Right lung (tissue), 5 donors: Measurements from ENCODE around the gene CDK5RAP2. TPM values are rescaled to one million over a fixed set of nuclear protein-coding genes. Genes with fewer than 3 reads are reported as not detected.
"Not testable (repeated sequence)": the region's sequence is repeated elsewhere in the genome, so short reads cannot be mapped to it uniquely, and the experiment has no call there.

Experiments
- DNase-seq, 2 donors: peaks; one replicate each; pipeline ENCODE4 v3.0.0-alpha.2; 2013
- polyA plus RNA-seq, 5 donors: library from polyadenylated mRNA; unstranded; fragments of 120-200 nt; gene quantifications; one replicate each; pipeline versions ENCODE4 v1.2.1 to v1.2.3, GENCODE V29; 2013; ENCODE audit warnings: inconsistent platforms in 1 of 5, low replicate concordance in 1 of 5; ENCODE audit not compliant: insufficient read length in 5 of 5, insufficient read depth in 1 of 5

CDK5RAP2 gene
- polyA plus RNA-seq, 5 donors, result 51.7 to 75.6 (median 68.1) TPM

GRCh38 chr9:120545701-120546550, 34.0 kb downstream of the CDK5RAP2 start:
- DNase-seq, result no peak

- no peak for DNase-seq
Measured at GRCh38 chr9:120544441-120544840, 35.5 kb downstream of the CDK5RAP2 start.

- no peak for DNase-seq
Measured at GRCh38 chr9:120542701-120543490, 37.1 kb downstream of the CDK5RAP2 start.

GRCh38 chr9:120541921-120542320, 38.0 kb downstream of the CDK5RAP2 start:
- no peak for DNase-seq

- DNase-seq, result no peak
Measured at GRCh38 chr9:120539951-120540350, 40.0 kb downstream of the CDK5RAP2 start.

GRCh38 chr9:120538339-120538738, 41.6 kb downstream of the CDK5RAP2 start:
- no peak for DNase-seq

GRCh38 chr9:120536949-120537640, 42.9 kb downstream of the CDK5RAP2 start:
- no peak for DNase-seq

GRCh38 chr9:120536094-120536493, 43.9 kb downstream of the CDK5RAP2 start:
- no peak for DNase-seq

- DNase-seq, result no peak
Measured at GRCh38 chr9:120534266-120534665, 45.7 kb downstream of the CDK5RAP2 start.

- DNase-seq, result no peak
Measured at GRCh38 chr9:120532891-120533290, 47.1 kb downstream of the CDK5RAP2 start.

GRCh38 chr9:120532475-120532874, 47.5 kb downstream of the CDK5RAP2 start:
- no peak for DNase-seq

- DNase-seq, result peak in 1 of 2 donors; percentile 8
Measured at GRCh38 chr9:120531683-120532300, 48.2 kb downstream of the CDK5RAP2 start.

GRCh38 chr9:120530220-120530832, 49.6 kb downstream of the CDK5RAP2 start:
- DNase-seq, result not testable (repeated sequence)

GRCh38 chr9:120528829-120529228, 51.1 kb downstream of the CDK5RAP2 start:
- DNase-seq, result no peak

- DNase-seq, result no peak
Measured at GRCh38 chr9:120528327-120528726, 51.6 kb downstream of the CDK5RAP2 start.

GRCh38 chr9:120526534-120526933, 53.4 kb downstream of the CDK5RAP2 start:
- peak in 1 of 2 donors; percentile 7 for DNase-seq

GRCh38 chr9:120524863-120525262, 55.1 kb downstream of the CDK5RAP2 start:
- peak; percentile 38 to 42 for DNase-seq

- no peak for DNase-seq
Measured at GRCh38 chr9:120524038-120524437, 55.9 kb downstream of the CDK5RAP2 start.

- DNase-seq, result no peak
Measured at GRCh38 chr9:120522558-120522957, 57.4 kb downstream of the CDK5RAP2 start.

GRCh38 chr9:120522032-120522431, 57.9 kb downstream of the CDK5RAP2 start:
- DNase-seq, result no peak

GRCh38 chr9:120521101-120521500, 58.9 kb downstream of the CDK5RAP2 start:
- DNase-seq, result no peak
